ENCODE data around the gene CIDEC. TPM values are rescaled to one million over a fixed set of nuclear protein-coding genes. Genes with fewer than 3 reads are reported as not detected.
"Not testable (repeated sequence)": the region's sequence is repeated elsewhere in the genome, so short reads cannot be mapped to it uniquely, and the experiment has no call there.

Gene CIDEC
- total RNA-seq, 3 donors from 2014 or later, result 10.4 to 49.0 (median 14.9) TPM

- Histone ChIP-seq H3K4me1 (ENCODE audit: low read depth) (peaks cover 16% of the 10 kb centered on the region), H3K9me3 (no peaks in the 10 kb centered on the region), H3K36me3 (ENCODE audit: low read depth) (no peaks in the 10 kb centered on the region), H3K4me3 (no peak overlapping the region)
- intact Hi-C loops (cut with DNase I, micrococcal nuclease), result no loop called here
- ATAC-seq (no peak), DNase-seq (no peak)
- TF ChIP-seq CTCF (IDR thresholded peaks at IDR 0.05), result no peak
Measured at GRCh38 chr3:9906480-9906879, 26.4 kb upstream of the CIDEC start.

GRCh38 chr3:9903904-9904303 lies 23.9 kb upstream of the CIDEC start:
- intact Hi-C loops (cut with DNase I, micrococcal nuclease), result no loop called here
- H3K36me3 ChIP-seq (ENCODE audit: low read depth), result no peaks in the 10 kb centered on the region
- ATAC-seq (no peak), DNase-seq (peak in 1 of 3 donors; percentile 42)
- H3K9me3 ChIP-seq, result no peaks in the 10 kb centered on the region
- H3K4me1 ChIP-seq (ENCODE audit: low read depth), result peaks cover 27% of the 10 kb centered on the region
- H3K4me3 ChIP-seq, result no peak overlapping the region
- no peak for TF ChIP-seq CTCF (IDR thresholded peaks at IDR 0.05)

- H3K4me3 ChIP-seq, result peak overlapping the region; percentile 32
- no peaks in the 10 kb centered on the region for H3K9me3 ChIP-seq
- DNase-seq (peak in 1 of 3 donors; percentile 40), ATAC-seq (peak; percentile 5)
- intact Hi-C loops (cut with DNase I, micrococcal nuclease), result no loop called here
- no peaks in the 10 kb centered on the region for H3K36me3 ChIP-seq (ENCODE audit: low read depth)
- peaks cover 33% of the 10 kb centered on the region for H3K4me1 ChIP-seq (ENCODE audit: low read depth)
- no peak for TF ChIP-seq CTCF (IDR thresholded peaks at IDR 0.05)
Measured at GRCh38 chr3:9903238-9903624, 23.2 kb upstream of the CIDEC start.

GRCh38 chr3:9902372-9903237 lies 22.6 kb upstream of the CIDEC start, which contains the start of gene IL17RE:
Gene IL17RE, plus strand, starts transcription at chr3:9902848. Its CDS starts 85 bp downstream, at chr3:9902933.
- Histone ChIP-seq H3K36me3 (ENCODE audit: low read depth) (no peaks in the 10 kb centered on the region), H3K4me3 (peak within 1 kb of the TSS; percentile 32), H3K9me3 (no peaks in the 10 kb centered on the region), H3K4me1 (ENCODE audit: low read depth) (peaks cover 40% of the 10 kb centered on the region)
- intact Hi-C loops (cut with DNase I, micrococcal nuclease), result no loop called here
- peak; percentile 84 to 89 (median 88) for DNase-seq
- no peak for TF ChIP-seq CTCF (IDR thresholded peaks at IDR 0.05)
- ATAC-seq, result peak; percentile 61

GRCh38 chr3:9901967-9902366 lies 21.9 kb upstream of the CIDEC start:
- no peak overlapping the region for H3K4me3 ChIP-seq
- intact Hi-C loops (cut with DNase I, micrococcal nuclease), result no loop called here
- DNase-seq (peak in 1 of 3 donors; percentile 54), ATAC-seq (no peak)
- H3K4me1 ChIP-seq (ENCODE audit: low read depth), result peaks cover 46% of the 10 kb centered on the region
- H3K9me3 ChIP-seq, result no peaks in the 10 kb centered on the region
- TF ChIP-seq CTCF (IDR thresholded peaks at IDR 0.05), result no peak
- H3K36me3 ChIP-seq (ENCODE audit: low read depth), result no peaks in the 10 kb centered on the region

GRCh38 chr3:9900965-9901415 lies 20.9 kb upstream of the CIDEC start:
- intact Hi-C loops (cut with DNase I, micrococcal nuclease), result not testable (repeated sequence)

More at GRCh38 chr3:9900965-9901415, 20.9 kb upstream of the CIDEC start:
- H3K4me3 ChIP-seq; H3K9me3 ChIP-seq; H3K36me3 ChIP-seq (ENCODE audit: low read depth): not testable (repeated sequence)
- DNase-seq (peak in 1 of 3 donors; percentile 62), ATAC-seq (peak; percentile 52)
- H3K4me1 ChIP-seq (ENCODE audit: low read depth), result peaks cover 48% of the 10 kb centered on the region
